BLaER1 (cell line): Measurements from ENCODE around the gene MIB2.

Source experiments
- H3K27ac ChIP-seq: shearing (Covaris generic); formaldehyde crosslinking; 2 replicates; pipeline ENCODE4 v1.8.1; 2022
- H3K27me3 ChIP-seq: shearing (Covaris generic); formaldehyde crosslinking; 2 replicates; pipeline ENCODE4 v1.8.1; 2022
- H3K36me3 ChIP-seq: shearing (Covaris generic); formaldehyde crosslinking; 2 replicates; pipeline ENCODE4 v1.8.1; 2022
- H3K4me1 ChIP-seq: shearing (Covaris generic); formaldehyde crosslinking; 2 replicates; pipeline ENCODE4 v1.8.1; 2022
- H3K4me2 ChIP-seq: shearing (Covaris generic); formaldehyde crosslinking; 2 replicates; pipeline ENCODE4 v1.8.1; 2022
- H3K4me3 ChIP-seq: shearing (Covaris generic); formaldehyde crosslinking; 2 replicates; pipeline ENCODE4 v1.8.1; 2022
- H3K9ac ChIP-seq: shearing (Covaris generic); formaldehyde crosslinking; 2 replicates; pipeline ENCODE4 v1.8.1; 2022
- H3K9me3 ChIP-seq: shearing (Covaris generic); formaldehyde crosslinking; 2 replicates; pipeline ENCODE4 v1.8.1; 2022
- H4K20me1 ChIP-seq: shearing (Covaris generic); formaldehyde crosslinking; 2 replicates; pipeline ENCODE4 v1.8.1; 2022
- Cebpa-rat ChIP-seq: shearing (Covaris generic); IDR thresholded peaks from 2 replicates; pipeline ENCODE4 v1.8.1; 2022

Gene MIB2

GRCh38 chr1:1603671-1604373, 11.5 kb upstream of the MIB2 start:
- no peak overlapping the region for H3K4me3 ChIP-seq
- peak overlapping the region; percentile 85 for H3K4me2 ChIP-seq
- H3K4me1 ChIP-seq, result peaks cover 74% of the 10 kb centered on the region
- peaks cover 34% of the 10 kb centered on the region for H3K27me3 ChIP-seq
- no peaks in the 10 kb centered on the region for H3K9me3 ChIP-seq
- H3K36me3 ChIP-seq, result no peaks in the 10 kb centered on the region
- no peak overlapping the region; the same call in 1 of the 2 replicates for H3K9ac ChIP-seq
- TF ChIP-seq Cebpa-rat, result no peak
- H3K27ac ChIP-seq, result no peak overlapping the region
- peaks cover 8% of the 10 kb centered on the region for H4K20me1 ChIP-seq

- H4K20me1 ChIP-seq, result peaks cover under 1% of the 10 kb centered on the region; the same call in 1 of the 2 replicates
These were observed 10.8 kb upstream of the MIB2 start for GRCh38 chr1:1604374-1605033.

GRCh38 chr1:1605034-1605591, 10.2 kb upstream of the MIB2 start:
- Histone ChIP-seq H3K27ac (no peak overlapping the region), H3K4me3 (no peak overlapping the region), H3K36me3 (no peaks in the 10 kb centered on the region), H3K27me3 (peaks cover 22% of the 10 kb centered on the region), H4K20me1 (no peaks in the 10 kb centered on the region), H3K4me1 (peaks cover 65% of the 10 kb centered on the region), H3K4me2 (peak overlapping the region; percentile 2; the same call in 1 of the 2 replicates), H3K9me3 (no peaks in the 10 kb centered on the region), H3K9ac (no peak overlapping the region)
- no peak for TF ChIP-seq Cebpa-rat

More at GRCh38 chr1:1604374-1605033, 10.8 kb upstream of the MIB2 start:
- Histone ChIP-seq H3K27ac (no peak overlapping the region), H3K9me3 (no peaks in the 10 kb centered on the region), H3K4me2 (peak overlapping the region; percentile 85), H3K4me3 (no peak overlapping the region), H3K36me3 (no peaks in the 10 kb centered on the region), H3K27me3 (peaks cover 27% of the 10 kb centered on the region), H3K9ac (no peak overlapping the region), H3K4me1 (peaks cover 67% of the 10 kb centered on the region)
- TF ChIP-seq Cebpa-rat, result no peak

- Histone ChIP-seq H3K9ac (no peak overlapping the region), H3K27ac (no peak overlapping the region), H3K9me3 (no peaks in the 10 kb centered on the region), H3K4me1 (peaks cover 59% of the 10 kb centered on the region), H3K4me3 (no peak overlapping the region), H3K4me2 (no peak overlapping the region), H3K36me3 (no peaks in the 10 kb centered on the region), H4K20me1 (no peaks in the 10 kb centered on the region), H3K27me3 (peaks cover 16% of the 10 kb centered on the region)
- no peak for TF ChIP-seq Cebpa-rat
These were observed 9.6 kb upstream of the MIB2 start for GRCh38 chr1:1605724-1606123.

GRCh38 chr1:1606232-1606631, 9.1 kb upstream of the MIB2 start:
- H3K9ac ChIP-seq, result no peak overlapping the region
- H3K27me3 ChIP-seq, result peaks cover 11% of the 10 kb centered on the region
- H4K20me1 ChIP-seq, result no peaks in the 10 kb centered on the region
- no peaks in the 10 kb centered on the region for H3K36me3 ChIP-seq
- H3K4me3 ChIP-seq, result no peak overlapping the region
- peaks cover 59% of the 10 kb centered on the region for H3K4me1 ChIP-seq
- TF ChIP-seq Cebpa-rat, result no peak
- H3K9me3 ChIP-seq, result no peaks in the 10 kb centered on the region
- H3K27ac ChIP-seq, result peak overlapping the region; percentile 89; the same call in 1 of the 2 replicates
- H3K4me2 ChIP-seq, result peak overlapping the region; percentile 76

GRCh38 chr1:1609822-1610485, 5.3 kb upstream of the MIB2 start:
- H3K4me1 ChIP-seq, result peaks cover 48% of the 10 kb centered on the region
- H3K9ac ChIP-seq, result no peak overlapping the region
- no peak overlapping the region for H3K27ac ChIP-seq
- H3K27me3 ChIP-seq, result no peaks in the 10 kb centered on the region
- no peak overlapping the region for H3K4me2 ChIP-seq
- H3K36me3 ChIP-seq, result no peaks in the 10 kb centered on the region
- TF ChIP-seq Cebpa-rat, result no peak
- no peak overlapping the region for H3K4me3 ChIP-seq
- H3K9me3 ChIP-seq, result no peaks in the 10 kb centered on the region
- peaks cover 11% of the 10 kb centered on the region for H4K20me1 ChIP-seq

GRCh38 chr1:1610796-1611195, 4.5 kb upstream of the MIB2 start:
- no peaks in the 10 kb centered on the region for H3K27me3 ChIP-seq
- no peak overlapping the region for H3K27ac ChIP-seq
- H4K20me1 ChIP-seq, result peaks cover 11% of the 10 kb centered on the region
- no peak overlapping the region for H3K4me3 ChIP-seq
- H3K9ac ChIP-seq, result no peak overlapping the region
- H3K4me1 ChIP-seq, result peaks cover 46% of the 10 kb centered on the region
- H3K36me3 ChIP-seq, result no peaks in the 10 kb centered on the region
- H3K9me3 ChIP-seq, result no peaks in the 10 kb centered on the region
- no peak overlapping the region for H3K4me2 ChIP-seq
- TF ChIP-seq Cebpa-rat, result no peak

- Histone ChIP-seq H3K4me2 (no peak overlapping the region; the same call in 1 of the 2 replicates), H3K27ac (no peak overlapping the region), H3K4me3 (no peak overlapping the region), H3K4me1 (peaks cover 47% of the 10 kb centered on the region), H3K9me3 (no peaks in the 10 kb centered on the region), H3K9ac (no peak overlapping the region), H4K20me1 (peaks cover 23% of the 10 kb centered on the region), H3K36me3 (no peaks in the 10 kb centered on the region), H3K27me3 (no peaks in the 10 kb centered on the region)
- TF ChIP-seq Cebpa-rat, result no peak
These were observed 3.2 kb upstream of the MIB2 start for GRCh38 chr1:1612104-1612400.

- H3K4me3 ChIP-seq, result peak overlapping the region; percentile 85
- H3K4me1 ChIP-seq, result peaks cover 47% of the 10 kb centered on the region
- H3K4me2 ChIP-seq, result peak overlapping the region; percentile 99
- peaks cover 32% of the 10 kb centered on the region for H4K20me1 ChIP-seq
- TF ChIP-seq Cebpa-rat, result no peak
- H3K27me3 ChIP-seq, result no peaks in the 10 kb centered on the region
- H3K9ac ChIP-seq, result peak overlapping the region; percentile 97
- no peaks in the 10 kb centered on the region for H3K9me3 ChIP-seq
- H3K27ac ChIP-seq, result no peak overlapping the region
- H3K36me3 ChIP-seq, result peaks cover 13% of the 10 kb centered on the region; the same call in 1 of the 2 replicates
These were observed 1.7 kb upstream of the MIB2 start for GRCh38 chr1:1613509-1614082.
